EH (cell line): Measurements from ENCODE around the gene DNMT3A.
"Not testable (repeated sequence)": the region's sequence is repeated elsewhere in the genome, so short reads cannot be mapped to it uniquely, and the experiment has no call there.

Source experiments
- DNase-seq: peaks from one replicate; pipeline ENCODE4 v3.0.0-alpha.2; 2015; ENCODE audit warnings: low read depth

Gene DNMT3A

GRCh38 chr2:25234738-25235137, 107.0 kb downstream of the DNMT3A start:
- no peak for DNase-seq

DNA sequence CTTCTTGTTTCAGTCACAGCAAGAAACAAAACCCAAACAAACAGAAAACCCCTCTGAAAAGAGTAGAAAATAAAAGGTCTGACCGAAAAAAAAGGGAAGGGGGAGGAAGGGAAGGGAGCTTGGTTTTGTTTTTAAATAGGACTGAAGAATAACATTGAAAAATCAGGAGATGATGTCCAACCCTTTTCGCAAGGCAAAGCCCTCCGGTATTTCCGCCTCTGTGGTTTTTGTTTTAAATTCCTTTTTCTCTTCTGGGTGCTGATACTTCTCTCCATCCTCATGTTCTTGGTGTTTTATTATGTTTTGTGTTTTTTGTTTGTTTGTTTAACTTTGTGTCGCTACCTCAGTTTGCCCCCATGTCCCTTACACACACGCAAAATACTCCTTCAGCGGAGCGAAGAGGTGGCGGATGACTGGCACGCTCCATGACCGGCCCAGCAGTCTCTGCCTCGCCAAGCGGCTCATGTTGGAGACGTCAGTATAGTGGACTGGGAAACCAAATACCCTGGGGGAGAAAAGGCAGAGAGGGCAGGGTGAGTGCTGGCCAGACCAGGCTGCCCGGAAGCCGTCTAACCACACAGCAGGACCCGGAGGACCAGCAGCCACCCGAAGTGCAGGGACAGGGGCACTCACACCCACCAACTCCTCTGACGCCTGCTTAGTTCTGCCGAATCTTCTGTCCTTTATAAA, 107.7 kb downstream of the DNMT3A start:
- DNase-seq, result no peak

DNA sequence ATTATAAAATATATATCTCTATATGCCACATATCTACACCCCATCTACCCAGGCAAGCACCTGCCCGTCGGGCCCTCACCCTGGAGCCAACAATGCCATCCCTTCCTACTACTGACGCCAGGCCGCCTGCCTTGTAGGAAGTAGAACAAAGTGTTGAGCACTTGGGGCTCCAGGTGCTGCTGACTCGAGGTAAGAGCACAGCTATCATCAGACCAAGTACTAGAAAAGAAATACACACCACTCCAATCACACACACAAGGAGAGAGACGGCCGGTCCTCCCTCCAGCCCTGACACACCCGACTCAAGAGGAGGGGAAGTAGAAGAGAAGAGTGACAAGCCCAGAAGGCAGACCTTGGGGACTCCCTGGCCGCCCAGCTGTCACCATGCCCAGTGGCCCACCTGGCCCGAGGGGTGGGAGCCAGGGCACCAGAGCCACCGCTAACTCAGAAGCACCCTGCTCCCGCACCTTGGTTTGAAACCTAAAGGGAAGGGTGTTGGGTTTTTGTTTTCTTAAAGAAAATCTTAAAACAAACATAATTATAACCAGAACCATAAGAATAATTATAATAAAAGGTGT, 109.4 kb downstream of the DNMT3A start:
- no peak for DNase-seq

DNA sequence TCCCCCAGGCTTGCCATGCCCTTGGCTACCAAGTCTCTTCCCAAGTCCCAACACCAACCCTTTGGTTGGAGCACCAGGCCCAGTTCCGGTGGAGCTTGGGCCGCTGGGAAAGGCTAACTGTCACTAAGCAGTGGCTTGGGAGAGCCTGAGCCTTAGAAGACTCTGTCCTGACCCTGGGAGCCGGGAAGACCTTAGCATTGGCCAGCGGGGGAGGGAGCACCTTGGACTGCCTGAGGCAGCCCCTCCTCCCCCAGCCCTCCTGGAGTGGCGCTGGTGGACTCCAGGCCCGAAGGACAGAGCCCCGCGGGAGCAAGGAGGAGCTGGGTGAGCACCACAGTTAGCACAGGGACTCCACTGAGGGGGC, 110.8 kb downstream of the DNMT3A start:
- no peak for DNase-seq

GRCh38 chr2:25230198-25230947, 111.4 kb downstream of the DNMT3A start:
- DNase-seq, result no peak

DNA sequence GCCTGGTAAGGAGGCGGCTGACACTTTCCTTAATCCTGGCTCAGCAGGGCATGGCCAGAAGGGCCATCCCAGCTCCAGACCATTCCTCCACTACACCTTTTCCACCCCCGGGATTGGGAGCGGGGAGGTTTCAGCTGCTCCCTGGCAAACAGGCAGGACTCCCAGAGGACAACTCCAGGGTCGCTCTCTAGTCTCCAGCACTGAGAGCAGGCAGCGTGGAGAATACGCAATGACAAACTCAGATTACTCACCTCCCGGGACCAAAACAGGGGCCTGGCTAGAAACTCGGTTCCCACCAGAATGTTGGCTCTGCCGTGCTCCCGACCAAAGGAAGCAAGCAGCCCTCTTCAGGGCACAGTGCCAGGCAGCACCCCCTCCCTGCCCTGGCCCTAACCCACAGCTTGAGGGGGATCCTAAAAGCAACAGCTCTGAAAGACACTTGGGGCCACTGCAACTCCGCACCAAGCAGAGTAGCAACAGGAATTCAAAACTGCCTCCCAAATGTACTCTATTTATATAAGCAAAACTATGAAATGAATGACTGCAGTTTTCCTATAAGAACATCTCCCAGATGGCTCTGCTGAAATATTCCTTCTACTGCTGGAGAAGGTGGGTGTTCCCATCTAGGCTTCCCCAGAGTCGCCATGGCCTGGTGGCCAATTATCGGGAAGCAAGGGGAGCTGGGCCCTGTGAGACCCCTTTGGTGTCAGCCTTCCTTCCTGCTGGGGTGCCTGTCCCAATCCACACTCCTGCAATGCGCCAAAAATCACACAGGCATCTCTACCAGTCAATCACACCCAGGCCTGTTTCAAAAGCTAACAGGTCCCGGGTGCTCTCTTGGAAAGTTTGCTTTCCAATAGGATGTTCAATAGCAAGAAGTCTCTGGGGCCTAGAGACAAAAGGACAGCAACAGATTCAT, 112.2 kb downstream of the DNMT3A start:
- peak; percentile 13 for DNase-seq

GRCh38 chr2:25228848-25229278, 112.9 kb downstream of the DNMT3A start:
- DNase-seq, result peak; percentile 81

DNA sequence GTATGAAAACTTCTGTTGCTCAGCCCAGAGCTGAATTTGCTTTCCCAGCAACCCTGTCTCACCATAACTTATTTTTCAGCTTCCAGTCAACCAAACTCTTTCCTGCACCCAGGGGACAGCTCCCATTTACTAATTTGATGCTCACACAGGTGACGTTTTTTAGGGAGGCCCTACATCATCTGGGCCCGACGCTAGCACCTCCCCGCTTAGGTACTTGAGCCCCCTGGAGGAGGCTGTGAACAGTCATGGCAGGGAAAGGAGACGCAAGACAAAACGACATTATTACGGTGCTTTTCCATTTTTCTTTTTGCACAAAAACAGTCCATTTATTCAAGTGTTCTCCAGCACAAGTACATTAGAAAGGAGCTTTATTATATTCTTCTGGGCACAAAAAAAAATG, 114.1 kb downstream of the DNMT3A start:
- no peak for DNase-seq

GRCh38 chr2:25226827-25227226, 114.9 kb downstream of the DNMT3A start:
- DNase-seq, result no peak

DNA sequence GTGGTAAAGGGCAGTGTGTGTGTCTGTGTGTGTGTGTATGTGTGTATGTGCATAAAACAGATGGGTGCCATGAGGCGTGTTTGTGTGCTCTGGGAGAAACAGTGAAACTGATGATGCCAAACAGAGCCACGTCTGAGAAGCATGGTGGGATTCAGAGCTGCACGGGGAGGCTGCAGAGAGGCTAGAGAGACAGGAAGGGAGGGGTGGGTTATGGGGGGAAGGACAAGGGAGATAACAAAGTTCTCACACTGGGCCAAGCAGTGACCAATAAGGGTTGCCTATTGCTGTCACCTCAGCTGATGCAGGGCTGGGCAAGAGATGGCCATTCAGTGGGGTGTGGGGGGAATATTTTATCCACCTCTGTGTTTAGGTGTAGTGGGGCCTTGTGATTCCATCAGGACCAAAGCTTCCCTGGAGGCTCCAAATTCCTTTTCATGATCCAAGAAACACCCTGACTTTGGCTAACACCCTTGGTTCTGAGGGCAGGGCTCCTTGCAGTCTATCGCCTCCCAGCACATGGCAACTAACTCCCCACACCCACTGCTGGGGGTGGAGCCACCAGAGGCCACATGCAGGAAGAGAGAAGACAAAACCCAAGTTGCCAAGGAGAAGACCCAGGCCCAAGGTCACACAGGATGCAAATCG, 119.1 kb downstream of the DNMT3A start:
- no peak for DNase-seq

DNA sequence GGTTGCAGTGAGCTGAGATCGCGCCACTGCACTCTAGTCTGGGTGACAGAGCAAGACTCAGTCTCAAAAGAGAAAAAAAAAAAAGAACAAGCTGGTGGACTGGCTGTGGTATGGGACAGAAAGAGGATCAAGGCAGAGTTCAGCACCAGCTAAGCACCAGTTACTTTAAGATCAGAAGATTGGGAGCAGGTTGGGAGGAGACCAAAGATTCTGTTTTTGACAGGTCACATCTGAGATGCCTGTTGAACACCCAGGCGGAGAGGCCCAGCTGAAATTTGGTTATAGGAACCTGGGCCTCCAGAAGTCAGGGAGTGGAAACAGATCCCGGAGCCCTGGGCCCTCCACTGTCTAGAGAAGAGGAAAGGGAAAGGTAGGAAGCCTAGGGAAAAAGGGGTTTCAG, 120.1 kb downstream of the DNMT3A start:
- DNase-seq, result no peak

GRCh38 chr2:25220313-25220712, 121.4 kb downstream of the DNMT3A start:
- DNase-seq, result no peak

DNA sequence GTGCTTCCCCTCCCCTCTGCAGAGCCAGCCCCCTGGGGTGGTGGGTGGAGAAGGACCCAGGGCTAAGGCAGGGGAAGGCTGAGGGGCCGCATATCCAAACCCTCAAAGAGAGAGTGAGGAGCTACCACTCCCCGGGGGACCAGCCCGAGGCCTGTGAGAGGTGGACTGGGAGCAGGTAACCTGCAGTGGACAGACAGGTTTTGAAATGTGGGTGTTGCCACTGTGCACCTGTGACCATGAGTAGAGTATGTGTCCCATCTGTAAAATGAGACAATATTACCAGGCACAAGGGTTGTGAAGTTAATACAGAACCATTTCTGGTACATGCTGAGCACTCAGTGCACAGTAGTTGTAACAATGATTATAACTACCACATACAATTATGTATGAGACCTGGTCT, 122.1 kb downstream of the DNMT3A start:
- no peak for DNase-seq

DNA sequence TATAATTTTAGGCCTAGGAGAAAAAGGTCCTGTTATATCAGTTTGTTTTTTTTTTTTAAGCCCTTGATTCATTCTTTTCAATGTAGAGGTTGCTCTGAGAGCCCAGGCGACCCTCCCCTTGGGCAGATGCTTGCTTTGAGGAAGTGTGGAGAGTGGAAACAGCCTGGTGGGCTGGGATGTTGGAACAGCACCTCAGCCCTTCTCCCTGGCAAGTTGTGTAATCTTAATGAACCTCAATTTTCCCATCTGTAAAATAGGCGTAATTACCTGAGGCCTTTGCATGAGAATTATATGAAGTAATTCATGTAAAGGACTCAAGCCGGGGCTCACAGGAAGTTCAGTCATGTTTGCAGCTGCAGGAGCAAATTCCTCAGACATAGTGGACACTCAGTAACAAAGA, 123.6 kb downstream of the DNMT3A start:
- no peak for DNase-seq

GRCh38 chr2:25215948-25216679, 125.6 kb downstream of the DNMT3A start:
- peak; percentile 61 for DNase-seq

DNA sequence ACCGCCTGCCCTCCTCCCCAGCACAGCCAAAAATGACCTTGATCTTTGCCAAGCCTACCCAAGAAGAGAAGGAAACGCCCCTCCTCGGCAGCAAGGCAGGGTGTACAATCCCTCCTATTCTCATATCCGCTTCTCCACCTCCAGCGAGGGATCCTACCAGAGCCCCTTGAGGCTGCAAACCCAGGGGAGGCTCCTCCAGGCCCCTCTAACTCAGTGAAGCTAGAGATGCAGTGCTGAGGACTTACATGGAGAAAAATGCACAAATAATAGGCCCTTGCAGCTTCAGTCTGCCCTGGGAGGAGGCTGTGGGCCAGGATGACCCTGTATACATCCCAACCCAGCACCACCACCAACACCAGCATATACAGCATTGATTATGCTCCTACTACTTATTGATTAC, 126.5 kb downstream of the DNMT3A start:
- no peak for DNase-seq

- DNase-seq, result no peak
Measured at GRCh38 chr2:25213229-25213628, 128.5 kb downstream of the DNMT3A start.

- DNase-seq, result not testable (repeated sequence)
Measured at GRCh38 chr2:25210923-25211322, 130.8 kb downstream of the DNMT3A start.

GRCh38 chr2:25207078-25207545, 134.6 kb downstream of the DNMT3A start:
- no peak for DNase-seq

DNA sequence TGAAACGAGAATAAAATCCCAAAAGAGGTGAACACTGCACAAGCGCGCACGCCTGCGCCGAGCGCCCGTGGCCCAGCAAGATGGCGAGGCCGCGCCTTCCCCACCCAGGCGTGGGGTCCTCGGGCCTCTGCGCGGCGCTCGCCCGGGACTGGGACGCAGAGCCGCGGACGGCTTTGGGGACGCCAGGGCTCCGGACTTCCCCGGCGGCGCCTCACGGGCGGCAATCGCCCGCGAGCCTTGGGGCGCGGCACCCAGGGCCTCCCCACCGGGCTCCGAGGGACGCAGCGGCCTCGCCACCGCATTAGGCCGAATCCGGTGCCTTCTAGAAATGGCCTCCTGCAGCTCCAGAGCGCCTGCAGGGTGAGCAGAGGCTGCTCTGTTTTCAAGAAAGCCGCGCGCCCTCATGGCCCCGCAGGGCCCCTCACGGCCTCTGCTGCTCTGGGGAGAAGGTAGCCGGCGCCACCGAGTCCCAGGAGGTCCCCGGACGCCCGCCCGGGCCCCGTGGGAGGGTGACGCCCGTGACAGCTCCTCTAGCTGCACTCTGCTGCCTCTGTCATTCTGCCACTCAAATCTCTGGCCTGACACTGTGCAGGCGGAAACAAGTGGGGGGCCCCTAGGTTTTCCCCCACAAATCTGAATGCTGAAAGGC, 137.4 kb downstream of the DNMT3A start:
- DNase-seq, result no peak
